Activated naive CD8-positive, alpha-beta T cell treated with anti-CD3 and anti-CD28 coated beads for 36 hours (primary cell): ENCODE data around the gene SEC22A. TPM values are rescaled to one million over a fixed set of nuclear protein-coding genes. Genes with fewer than 3 reads are reported as not detected.
"Not testable (repeated sequence)": the region's sequence is repeated elsewhere in the genome, so short reads cannot be mapped to it uniquely, and the experiment has no call there.

Source experiments
- DNase-seq: peaks from one replicate; pipeline ENCODE4 v3.0.0; 2021
- H3K27ac Mint-ChIP-seq: one replicate; pipeline ENCODE4 v1.8.0; 2022; ENCODE audit warnings: mild to moderate bottlenecking, moderate library complexity, mixed read lengths
- H3K27me3 Mint-ChIP-seq: one replicate; pipeline ENCODE4 v1.8.0; 2022; ENCODE audit warnings: mild to moderate bottlenecking, mixed read lengths
- H3K36me3 Mint-ChIP-seq: one replicate; pipeline ENCODE4 v1.8.0; 2021; ENCODE audit warnings: mild to moderate bottlenecking, mixed read lengths
- H3K4me1 Mint-ChIP-seq: one replicate; pipeline ENCODE4 v1.8.0; 2021; ENCODE audit warnings: mixed read lengths
- H3K4me3 Mint-ChIP-seq: one replicate; pipeline ENCODE4 v1.8.0; 2022; ENCODE audit warnings: mild to moderate bottlenecking, moderate library complexity, mixed read lengths
- H3K9me3 Mint-ChIP-seq: one replicate; pipeline ENCODE4 v1.8.0; 2022; ENCODE audit warnings: mixed read lengths
- total RNA-seq, 2 experiments: library from RNA; stranded (reverse); gene quantifications; one replicate each; pipeline ENCODE4 v1.2.3, GENCODE V29; 2021

The SEC22A gene
- total RNA-seq, 2 experiments from 2014 or later: 13.7 to 17.8 TPM

DNA sequence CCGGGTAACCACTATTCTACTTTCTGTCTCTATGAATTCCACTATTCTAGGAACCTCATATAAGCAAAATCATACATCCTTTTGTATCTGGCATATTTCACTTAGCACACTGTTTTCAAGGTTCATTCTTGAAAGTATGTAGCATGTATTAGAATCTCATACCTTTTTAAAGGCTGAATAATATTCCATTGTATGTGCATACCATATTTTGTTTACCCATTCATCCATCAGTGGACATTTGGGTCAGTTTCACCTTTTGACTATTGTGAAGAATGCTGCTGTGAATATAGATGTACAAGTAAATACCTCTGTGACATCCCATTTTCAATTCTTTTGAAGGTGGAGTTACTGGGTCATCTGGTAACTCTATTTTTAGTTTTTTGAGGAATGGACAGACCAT, 36.6 kb upstream of the SEC22A start:
- Mint-ChIP-seq H3K4me1 (no peaks in the 10 kb centered on the region), H3K4me3 (no peak overlapping the region), H3K9me3 (peaks cover 6% of the 10 kb centered on the region), H3K27me3 (no peaks in the 10 kb centered on the region), H3K27ac (no peak overlapping the region), H3K36me3 (peaks cover 75% of the 10 kb centered on the region)
- DNase-seq: no peak

- Mint-ChIP-seq H3K4me1 (no peaks in the 10 kb centered on the region), H3K27ac (no peak overlapping the region), H3K4me3 (no peak overlapping the region), H3K36me3 (peaks cover 60% of the 10 kb centered on the region), H3K27me3 (no peaks in the 10 kb centered on the region), H3K9me3 (peaks cover 6% of the 10 kb centered on the region)
- no peak for DNase-seq
These were observed 34.1 kb upstream of the SEC22A start for GRCh38 chr3:123167686-123168085.

DNA sequence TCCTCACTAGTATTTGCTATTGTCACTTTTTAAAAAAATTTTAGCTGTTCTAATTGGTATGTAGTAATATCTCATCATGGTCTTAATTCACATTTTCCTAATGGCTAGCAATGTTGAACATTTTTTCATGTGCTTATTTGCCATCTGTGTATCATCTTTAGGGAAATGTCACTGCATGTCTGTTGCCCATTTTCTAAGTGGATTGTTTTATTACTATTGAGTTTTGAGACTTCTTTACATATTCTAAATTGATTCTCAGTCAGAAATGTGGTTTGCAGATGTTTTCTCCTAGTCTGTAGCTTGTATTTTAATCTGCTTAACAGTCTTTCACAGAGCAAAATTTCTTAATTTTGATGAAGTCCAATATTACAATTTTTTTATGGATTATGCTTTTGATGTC, 33.6 kb upstream of the SEC22A start:
- no peak for DNase-seq
- H3K9me3 Mint-ChIP-seq: peaks cover 6% of the 10 kb centered on the region
- no peak overlapping the region for H3K27ac Mint-ChIP-seq
- no peak overlapping the region for H3K4me3 Mint-ChIP-seq
- peaks cover 56% of the 10 kb centered on the region for H3K36me3 Mint-ChIP-seq
- no peaks in the 10 kb centered on the region for H3K4me1 Mint-ChIP-seq
- H3K27me3 Mint-ChIP-seq: no peaks in the 10 kb centered on the region

GRCh38 chr3:123168605-123169004, 33.1 kb upstream of the SEC22A start:
- Mint-ChIP-seq H3K36me3 (peaks cover 52% of the 10 kb centered on the region), H3K27ac (no peak overlapping the region), H3K27me3 (no peaks in the 10 kb centered on the region), H3K4me1 (no peaks in the 10 kb centered on the region), H3K9me3 (peaks cover 6% of the 10 kb centered on the region), H3K4me3 (no peak overlapping the region)
- no peak for DNase-seq

DNA sequence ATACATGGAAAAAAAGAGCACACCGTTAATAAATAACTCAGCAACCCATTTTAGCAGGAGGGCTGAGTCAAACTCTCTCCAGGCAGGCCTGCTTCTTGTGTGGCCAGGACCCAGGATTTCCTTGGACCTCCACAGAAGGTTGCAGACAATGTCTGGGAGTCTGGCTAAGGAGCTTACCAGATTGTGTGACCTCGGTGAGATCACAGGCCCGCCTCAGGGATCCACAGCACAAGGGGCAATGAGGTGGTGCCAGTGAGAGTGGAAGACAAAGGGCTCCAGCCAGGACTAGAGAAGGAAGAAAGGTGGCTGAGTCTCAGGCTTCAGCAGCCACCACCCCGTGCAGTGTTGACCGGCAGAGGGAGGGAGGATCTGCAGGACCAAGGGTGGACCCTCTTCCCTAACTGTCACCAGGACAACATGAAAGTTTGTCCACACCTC, 32.2 kb upstream of the SEC22A start:
- Mint-ChIP-seq H3K4me1 (no peaks in the 10 kb centered on the region), H3K4me3 (no peak overlapping the region), H3K27me3 (no peaks in the 10 kb centered on the region), H3K36me3 (peaks cover 43% of the 10 kb centered on the region), H3K27ac (no peak overlapping the region), H3K9me3 (peaks cover 6% of the 10 kb centered on the region)
- DNase-seq: no peak

- Mint-ChIP-seq H3K4me1 (no peaks in the 10 kb centered on the region), H3K36me3 (peaks cover 39% of the 10 kb centered on the region), H3K27ac (no peak overlapping the region), H3K4me3 (no peak overlapping the region), H3K9me3 (peaks cover 5% of the 10 kb centered on the region), H3K27me3 (no peaks in the 10 kb centered on the region)
- DNase-seq: no peak
These were observed 31.8 kb upstream of the SEC22A start for GRCh38 chr3:123169930-123170329.

DNA sequence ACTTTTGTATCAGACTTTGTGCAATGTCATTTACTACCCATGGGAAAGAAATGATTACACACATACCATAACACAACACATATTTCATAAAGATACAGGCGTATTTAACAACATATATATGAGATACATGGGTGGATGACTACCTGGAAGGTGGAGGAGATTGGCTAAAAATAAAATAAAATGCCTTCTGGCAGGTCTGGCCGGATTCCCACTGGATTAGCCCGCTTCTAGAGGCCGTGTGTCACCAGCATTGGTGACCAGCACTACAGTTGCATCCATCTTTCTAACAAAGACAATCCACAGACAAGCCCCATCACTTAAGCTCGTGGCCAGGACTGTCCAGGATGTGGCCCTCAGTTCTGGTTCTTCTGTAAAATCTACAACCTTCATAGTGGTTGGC, 21.0 kb upstream of the SEC22A start:
- H3K27me3 Mint-ChIP-seq: no peaks in the 10 kb centered on the region
- no peaks in the 10 kb centered on the region for H3K4me1 Mint-ChIP-seq
- no peak for DNase-seq
- no peak overlapping the region for H3K27ac Mint-ChIP-seq
- H3K9me3 Mint-ChIP-seq: peaks cover 6% of the 10 kb centered on the region
- peaks cover 22% of the 10 kb centered on the region for H3K36me3 Mint-ChIP-seq
- H3K4me3 Mint-ChIP-seq: no peak overlapping the region

- Mint-ChIP-seq H3K4me1 (no peaks in the 10 kb centered on the region), H3K27me3 (peaks cover 5% of the 10 kb centered on the region), H3K36me3 (peaks cover 5% of the 10 kb centered on the region), H3K27ac (peak overlapping the region; percentile 34), H3K4me3 (no peak overlapping the region), H3K9me3 (peaks cover 6% of the 10 kb centered on the region)
- no peak for DNase-seq
These were observed 15.0 kb upstream of the SEC22A start for GRCh38 chr3:123186695-123187094.

DNA sequence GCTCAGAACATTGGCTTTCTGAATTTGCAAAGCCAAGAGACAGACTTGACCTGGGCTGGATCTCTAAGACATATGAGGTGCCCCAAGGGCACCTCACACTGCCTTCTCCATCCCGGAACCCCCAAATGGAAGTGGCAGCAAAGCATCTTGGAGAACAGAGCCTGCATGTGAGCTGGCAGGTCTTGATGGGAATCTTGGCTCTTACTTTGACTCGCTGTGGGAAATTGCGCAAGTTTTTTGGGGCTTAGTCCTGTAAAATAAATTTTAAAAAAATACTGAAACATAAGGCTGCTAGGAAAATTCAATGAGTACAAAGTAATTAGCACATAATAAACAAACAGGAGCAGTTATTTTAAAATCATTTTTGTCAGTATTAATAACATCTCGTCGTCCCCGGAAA, 13.7 kb upstream of the SEC22A start:
- Mint-ChIP-seq H3K9me3 (peaks cover 2% of the 10 kb centered on the region), H3K4me3 (no peak overlapping the region), H3K4me1 (no peaks in the 10 kb centered on the region), H3K27ac (no peak overlapping the region), H3K27me3 (peaks cover 5% of the 10 kb centered on the region), H3K36me3 (peaks cover 1% of the 10 kb centered on the region)
- no peak for DNase-seq

- H3K27ac Mint-ChIP-seq: no peak overlapping the region
- H3K4me1 Mint-ChIP-seq: no peaks in the 10 kb centered on the region
- H3K27me3 Mint-ChIP-seq: no peaks in the 10 kb centered on the region
- DNase-seq: no peak
- no peaks in the 10 kb centered on the region for H3K36me3 Mint-ChIP-seq
- H3K9me3 Mint-ChIP-seq: peaks cover 2% of the 10 kb centered on the region
- H3K4me3 Mint-ChIP-seq: no peak overlapping the region
These were observed 8.2 kb upstream of the SEC22A start for GRCh38 chr3:123193448-123194101.

- no peaks in the 10 kb centered on the region for H3K36me3 Mint-ChIP-seq
These were observed 7.2 kb upstream of the SEC22A start for GRCh38 chr3:123194552-123194951.

DNA sequence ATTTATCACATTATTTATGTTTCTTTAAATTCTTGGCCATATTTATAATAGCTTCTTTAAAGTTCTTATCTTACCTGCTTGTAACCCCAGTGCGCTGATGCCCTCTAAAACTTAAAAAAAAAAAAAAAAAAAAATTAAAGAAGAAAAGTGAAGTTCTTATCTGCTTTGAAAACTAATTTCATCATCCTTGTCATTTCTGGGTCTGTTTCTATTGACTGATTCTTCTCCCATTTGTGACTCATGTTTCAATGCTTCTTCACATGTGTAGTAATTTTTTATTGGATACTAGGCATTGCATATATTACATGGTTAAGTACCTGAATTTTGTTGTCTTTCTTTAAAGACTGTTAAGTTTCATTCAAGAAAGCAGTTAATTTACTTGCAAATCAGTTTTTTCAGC, 3.4 kb upstream of the SEC22A start:
- DNase-seq: no peak
- no peak overlapping the region for H3K27ac Mint-ChIP-seq
- H3K27me3 Mint-ChIP-seq: no peaks in the 10 kb centered on the region
- H3K36me3 Mint-ChIP-seq: peaks cover 2% of the 10 kb centered on the region
- H3K9me3 Mint-ChIP-seq: peaks cover 4% of the 10 kb centered on the region
- H3K4me3 Mint-ChIP-seq: no peak overlapping the region
- H3K4me1 Mint-ChIP-seq: peaks cover 14% of the 10 kb centered on the region

More at GRCh38 chr3:123194552-123194951, 7.2 kb upstream of the SEC22A start:
- H3K4me3 Mint-ChIP-seq: no peak overlapping the region
- H3K27ac Mint-ChIP-seq: no peak overlapping the region
- no peaks in the 10 kb centered on the region for H3K4me1 Mint-ChIP-seq
- no peak for DNase-seq
- peaks cover 2% of the 10 kb centered on the region for H3K9me3 Mint-ChIP-seq
- no peaks in the 10 kb centered on the region for H3K27me3 Mint-ChIP-seq

- peaks cover 23% of the 10 kb centered on the region for H3K4me1 Mint-ChIP-seq
- DNase-seq: no peak
- H3K4me3 Mint-ChIP-seq: peak overlapping the region; percentile 87
- no peaks in the 10 kb centered on the region for H3K27me3 Mint-ChIP-seq
- peaks cover 2% of the 10 kb centered on the region for H3K36me3 Mint-ChIP-seq
- peaks cover 4% of the 10 kb centered on the region for H3K9me3 Mint-ChIP-seq
- H3K27ac Mint-ChIP-seq: peak overlapping the region; percentile 94
These were observed 553 bp upstream of the SEC22A start for GRCh38 chr3:123201223-123201556.

DNA sequence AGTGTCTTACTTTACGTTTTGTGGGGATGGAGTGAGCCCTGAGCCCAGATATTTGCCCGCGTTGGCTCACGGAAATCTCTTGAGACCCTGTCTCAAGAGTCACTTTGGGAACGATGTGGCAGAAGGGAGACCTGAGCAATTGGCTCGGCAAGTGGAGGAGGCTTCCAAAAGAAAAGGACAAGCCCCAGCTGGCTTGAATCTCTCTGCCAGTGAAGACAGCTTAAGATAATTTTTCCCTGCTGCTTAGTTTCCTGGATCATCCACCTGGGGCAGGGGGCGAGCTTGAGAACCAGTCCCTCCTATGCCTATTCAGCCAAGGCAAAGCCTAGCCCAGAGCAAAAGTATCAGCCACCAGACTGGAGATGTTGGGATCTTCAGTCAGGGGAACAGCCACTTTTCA, 708 bp downstream of the SEC22A start:
- Mint-ChIP-seq H3K4me1 (peaks cover 27% of the 10 kb centered on the region), H3K4me3 (peak overlapping the region; percentile 87), H3K27ac (peak overlapping the region; percentile 94), H3K36me3 (peaks cover 3% of the 10 kb centered on the region), H3K9me3 (peaks cover 4% of the 10 kb centered on the region), H3K27me3 (no peaks in the 10 kb centered on the region)
- DNase-seq: no peak

GRCh38 chr3:123218990-123219389, 17.2 kb downstream of the SEC22A start:
- H3K4me1 Mint-ChIP-seq: peaks cover 6% of the 10 kb centered on the region
- H3K36me3 Mint-ChIP-seq: peaks cover 28% of the 10 kb centered on the region
- H3K27me3 Mint-ChIP-seq: no peaks in the 10 kb centered on the region
- DNase-seq: no peak
- no peak overlapping the region for H3K4me3 Mint-ChIP-seq
- H3K27ac Mint-ChIP-seq: no peak overlapping the region
- H3K9me3 Mint-ChIP-seq: no peaks in the 10 kb centered on the region

GRCh38 chr3:123221369-123221768, 19.6 kb downstream of the SEC22A start:
- H3K4me3 Mint-ChIP-seq, DNase-seq, H3K9me3 Mint-ChIP-seq, H3K27me3 Mint-ChIP-seq, H3K4me1 Mint-ChIP-seq, H3K27ac Mint-ChIP-seq: not testable (repeated sequence)
- peaks cover 27% of the 10 kb centered on the region for H3K36me3 Mint-ChIP-seq
